ENCODE measurements around the gene ARF5.

- TF ChIP-seq CTCF (IDR thresholded peaks at IDR 0.05): no peak
- TF ChIP-seq POLR2A (IDR thresholded peaks at IDR 0.05): no peak
Observed at GRCh38 chr7:127608446-127608845, 20.2 kb downstream of the ARF5 start.
